WTC11 (cell line): ENCODE data around the gene WASHC3. TPM values are rescaled to one million over a fixed set of nuclear protein-coding genes. Genes with fewer than 3 reads are reported as not detected.

Experiments
- ATAC-seq: fragments of 200-7000 bp; cut with Tn5 transposase; 2 replicates; pipeline ENCODE4 v1.10.0; 2021; ENCODE audit warnings: mild to moderate bottlenecking, moderate library complexity
- CTCF ChIA-PET: fragments of 300-600 bp; sonication (Branson Sonifier 250); formaldehyde crosslinking; loops from one replicate; lab custom pipeline; 2021; ENCODE audit warnings: antibody characterized with exemption; lab: Charles Lee
- POLR2A ChIA-PET: fragments of 350-600 bp; sonication (Branson Sonifier 250); formaldehyde crosslinking; loops from one replicate; lab custom pipeline; 2021; ENCODE audit warnings: antibody characterized with exemption; lab: Charles Lee
- DNase-seq: peaks from one replicate; pipeline ENCODE4 v3.0.0; 2021; ENCODE audit warnings: low spot score
- H3K27ac Mint-ChIP-seq: 2 replicates; pipeline ENCODE4 v1.8.0; 2021; ENCODE audit warnings: mixed read lengths
- H3K27me3 Mint-ChIP-seq: 2 replicates; pipeline ENCODE4 v1.8.0; 2021; ENCODE audit warnings: low read depth, mild to moderate bottlenecking, moderate library complexity, mixed read lengths
- H3K36me3 Mint-ChIP-seq: 2 replicates; pipeline ENCODE4 v1.8.0; 2021; ENCODE audit warnings: mixed read lengths
- H3K4me1 Mint-ChIP-seq: 2 replicates; pipeline ENCODE4 v1.8.0; 2022; ENCODE audit warnings: mixed read lengths
- H3K4me3 Mint-ChIP-seq: 2 replicates; pipeline ENCODE4 v1.8.0; 2021; ENCODE audit warnings: mild to moderate bottlenecking, moderate library complexity, mixed read lengths
- H3K9me3 Mint-ChIP-seq: 2 replicates; pipeline ENCODE4 v1.8.0; 2021; ENCODE audit warnings: mixed read lengths
- AR ChIP-seq: fragments of 250-450 bp; sonication (Bioruptor Pico); IDR thresholded peaks from 2 replicates; pipeline ENCODE4 v1.9.0; 2021; ENCODE audit warnings: mild to moderate bottlenecking
- CREB1 ChIP-seq: sonication (generic); formaldehyde crosslinking; IDR thresholded peaks from 2 replicates; pipeline ENCODE4 v1.8.0; 2023; ENCODE audit warnings: mild to moderate bottlenecking, missing genetic modification reagents
- CREM ChIP-seq: sonication (generic); formaldehyde crosslinking; IDR thresholded peaks from 2 replicates; pipeline ENCODE4 v1.8.1; 2022; ENCODE audit warnings: mild to moderate bottlenecking, missing genetic modification reagents, moderate library complexity
- ELF4 ChIP-seq: sonication (generic); formaldehyde crosslinking; IDR thresholded peaks from 2 replicates; pipeline ENCODE4 v1.8.1; 2022; ENCODE audit warnings: low read depth, mild to moderate bottlenecking, moderate library complexity, missing genetic modification reagents
- EMX1 ChIP-seq: fragments of 250-450 bp; sonication (Bioruptor Pico); IDR thresholded peaks from 2 replicates; pipeline ENCODE4 v1.8.0; 2021; ENCODE audit warnings: mild to moderate bottlenecking
- FOXK1 ChIP-seq: sonication (generic); formaldehyde crosslinking; IDR thresholded peaks from 2 replicates; pipeline ENCODE4 v1.8.0; 2022; ENCODE audit warnings: mild to moderate bottlenecking, moderate library complexity, missing genetic modification reagents
- IRF1 ChIP-seq: sonication (generic); formaldehyde crosslinking; IDR thresholded peaks from 2 replicates; pipeline ENCODE4 v1.8.0; 2023; ENCODE audit warnings: missing genetic modification reagents
- MYBL2 ChIP-seq: sonication (generic); formaldehyde crosslinking; IDR thresholded peaks from 2 replicates; pipeline ENCODE4 v1.8.1; 2023; ENCODE audit warnings: mild to moderate bottlenecking, moderate library complexity, missing genetic modification reagents
- RELA ChIP-seq: sonication (generic); formaldehyde crosslinking; IDR thresholded peaks from 2 replicates; pipeline ENCODE4 v1.8.1; 2022; ENCODE audit warnings: missing genetic modification reagents, mild to moderate bottlenecking, borderline replicate concordance
- ZNF317 ChIP-seq: sonication (generic); formaldehyde crosslinking; IDR thresholded peaks from 2 replicates; pipeline ENCODE4 v1.8.1; 2023; ENCODE audit warnings: low read depth, mild to moderate bottlenecking, moderate library complexity, missing genetic modification reagents, borderline replicate concordance
- ZNF532 ChIP-seq: fragments of 250-450 bp; sonication (Bioruptor Pico); IDR thresholded peaks from 2 replicates; pipeline ENCODE4 v1.9.0; 2021; ENCODE audit warnings: mild to moderate bottlenecking, borderline replicate concordance
- total RNA-seq: library from RNA; stranded (reverse); gene quantifications from 3 replicates; pipeline ENCODE4 v1.2.3, GENCODE V29; 2021

The WASHC3 gene
- total RNA-seq, 1 experiment from 2014 or later: 6.0 TPM

GRCh38 chr12:101966496-101966895 lies 95.3 kb downstream of the WASHC3 start:
- ATAC-seq (no peak), DNase-seq (no peak)
- H3K4me1 Mint-ChIP-seq: no peaks in the 10 kb centered on the region
- H3K27ac Mint-ChIP-seq: no peak overlapping the region
- H3K9me3 Mint-ChIP-seq: no peaks in the 10 kb centered on the region
- H3K27me3 Mint-ChIP-seq: no peaks in the 10 kb centered on the region
- ChIA-PET CTCF (no interaction called here), POLR2A (no interaction called here)
- no peak overlapping the region for H3K4me3 Mint-ChIP-seq
- no peak for TF ChIP-seq CREB1 (CRISPR knock-in tag)
- no peak for TF ChIP-seq ZNF317 (CRISPR knock-in tag)
- TF ChIP-seq FOXK1 (CRISPR knock-in tag): no peak
- TF ChIP-seq ZNF532 (CRISPR knock-in tag): no peak
- TF ChIP-seq AR: no peak
- no peak for TF ChIP-seq IRF1 (CRISPR knock-in tag)
- TF ChIP-seq RELA (CRISPR knock-in tag): no peak
- no peak for TF ChIP-seq CREM
- TF ChIP-seq MYBL2 (CRISPR knock-in tag): no peak
- H3K36me3 Mint-ChIP-seq: no peaks in the 10 kb centered on the region

GRCh38 chr12:101963697-101964096 lies 98.1 kb downstream of the WASHC3 start:
- Mint-ChIP-seq H3K9me3 (peaks cover 17% of the 10 kb centered on the region), H3K36me3 (peaks cover 11% of the 10 kb centered on the region), H3K4me1 (no peaks in the 10 kb centered on the region), H3K4me3 (no peak overlapping the region), H3K27me3 (no peaks in the 10 kb centered on the region; the same call in 1 of the 2 replicates), H3K27ac (no peak overlapping the region)
- DNase-seq: no peak
- POLR2A ChIA-PET: no interaction called here
- TF ChIP-seq EMX1 (CRISPR knock-in tag): no peak
- no peak for TF ChIP-seq MYBL2 (CRISPR knock-in tag)
- TF ChIP-seq ELF4: no peak
- CTCF ChIA-PET: no interaction called here
- no peak for ATAC-seq

Other genes with a start within 250 kb of the WASHC3 start
- gene GNPTAB, start 231.0 kb downstream of the WASHC3 start, total RNA-seq: 22.5 to 25.4 TPM (median 24.4 TPM) in 3 replicates
- 6.0 to 6.9 TPM (median 6.6 TPM) in 3 replicates for gene DRAM1, start 184.4 kb downstream of the WASHC3 start, total RNA-seq
- 58.4 to 60.0 TPM (median 58.8 TPM) in 3 replicates for gene NUP37, start 58.1 kb upstream of the WASHC3 start, total RNA-seq
- 18.9 to 20.5 TPM (median 19.2 TPM) in 3 replicates for gene PARPBP, start 58.2 kb upstream of the WASHC3 start, total RNA-seq
- not detected in 3 replicates for gene PMCH, start 135.8 kb upstream of the WASHC3 start, total RNA-seq